ENCODE measurements around the gene SH3RF3.

Gene SH3RF3

DNA sequence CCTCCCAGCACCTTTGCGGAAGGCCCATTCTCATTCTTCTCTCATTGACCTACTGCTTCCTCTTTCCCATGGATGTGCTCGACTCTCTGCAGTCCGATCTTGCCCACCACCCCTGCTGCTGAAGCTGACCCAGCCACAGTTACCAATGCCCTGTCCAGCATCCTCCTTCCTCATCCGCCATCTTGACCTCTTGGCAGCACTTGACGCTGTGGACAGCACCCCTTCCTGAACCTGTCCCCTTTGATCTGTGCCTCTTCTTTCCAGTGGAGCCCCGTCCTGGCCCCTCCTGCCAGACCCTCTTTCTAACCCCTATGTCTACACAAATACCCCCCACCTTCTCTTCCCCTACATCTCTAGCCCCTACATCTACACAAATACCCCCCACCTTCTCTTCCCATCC lies 275.7 kb downstream of the SH3RF3 start:
- no peak for DNase-seq

DNA sequence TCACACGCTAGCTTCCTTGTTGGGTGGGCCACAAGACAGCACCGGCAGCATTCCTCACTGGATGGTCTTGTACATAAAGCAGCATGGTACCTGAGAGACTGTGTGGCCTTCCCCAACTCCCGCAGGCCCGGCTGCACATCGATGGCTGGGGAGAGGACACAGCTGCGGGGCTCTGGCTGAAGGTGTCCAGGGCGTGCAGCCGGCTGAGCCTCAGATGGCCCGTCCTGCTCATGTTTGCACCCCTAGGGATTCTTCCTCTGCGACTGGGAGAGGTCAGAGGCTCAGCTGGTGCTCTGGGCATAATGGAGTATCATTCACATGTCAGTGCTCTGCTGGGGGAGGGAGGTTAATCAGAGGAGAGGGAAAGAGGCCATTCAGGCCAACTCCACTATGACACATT lies 276.9 kb downstream of the SH3RF3 start:
- no peak for DNase-seq

DNA sequence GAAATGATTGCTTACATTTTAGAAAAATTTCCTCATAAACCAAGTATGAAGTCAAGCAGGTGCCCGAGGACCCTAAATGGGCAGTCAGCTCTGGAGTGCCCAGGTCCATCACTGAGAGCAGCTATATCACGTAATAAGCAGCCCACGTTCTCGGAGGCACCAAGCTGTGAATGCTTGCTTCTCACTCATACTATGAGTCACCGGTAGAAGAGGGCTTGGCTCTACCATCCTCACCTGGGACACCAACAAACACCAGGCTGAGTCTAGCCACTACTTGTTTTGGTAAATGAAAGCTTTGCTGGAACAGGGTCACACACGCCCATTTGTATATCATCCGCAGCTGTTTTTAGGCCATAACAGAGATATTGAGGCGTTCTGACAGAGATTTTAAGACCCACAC lies 277.3 kb downstream of the SH3RF3 start:
- DNase-seq, result no peak

DNA sequence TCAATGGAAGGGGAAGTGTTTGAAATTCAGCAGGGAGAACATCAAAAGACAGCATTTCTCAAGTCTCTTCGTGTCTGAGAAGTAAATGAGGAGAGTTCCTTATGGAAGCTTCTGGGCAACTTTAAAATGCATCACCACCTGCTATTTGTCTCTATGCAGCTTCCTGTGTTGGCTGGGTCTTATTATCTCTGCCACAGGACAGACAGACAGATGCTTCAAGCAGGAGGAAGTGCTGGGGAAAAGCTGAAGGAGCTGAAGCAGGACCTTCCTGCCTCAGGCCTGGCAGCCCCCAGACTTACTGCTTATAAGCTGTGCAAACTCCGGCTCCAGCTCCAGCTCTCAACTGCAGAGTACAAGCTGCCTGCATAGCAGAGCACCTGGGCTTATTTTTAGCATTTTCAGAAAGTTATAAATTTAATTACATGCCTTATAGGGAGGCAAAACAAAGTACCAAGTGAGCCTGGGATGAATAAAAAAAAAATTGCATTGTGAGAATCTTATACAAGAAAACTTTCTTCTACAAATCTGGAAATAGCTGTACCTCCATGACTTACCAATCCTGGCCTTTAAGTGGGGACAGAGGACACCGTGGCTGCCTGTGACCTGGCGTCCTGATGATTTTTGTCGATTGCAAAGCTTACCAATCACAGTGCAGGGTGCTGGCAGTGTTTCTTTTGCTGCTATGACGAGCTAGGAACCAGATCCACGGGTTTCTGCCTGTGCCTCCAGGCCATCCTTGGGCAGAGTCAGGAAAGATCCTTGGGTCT lies 278.5 kb downstream of the SH3RF3 start:
- DNase-seq, result no peak

DNA sequence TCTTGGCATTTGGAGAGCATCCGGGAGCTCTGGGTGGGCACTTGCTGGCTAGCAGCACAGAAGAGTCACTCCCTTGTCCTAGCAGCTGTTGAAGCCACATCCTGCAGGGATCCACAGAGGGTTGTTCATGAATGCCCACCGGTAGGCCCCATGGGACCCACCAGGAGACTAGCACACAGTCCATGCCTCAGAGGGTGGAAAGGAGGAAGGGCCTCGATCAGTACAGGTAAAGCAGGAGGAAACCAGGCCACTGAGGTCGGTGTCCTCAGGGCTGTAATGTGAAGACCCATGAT lies 279.0 kb downstream of the SH3RF3 start:
- DNase-seq, result no peak

DNA sequence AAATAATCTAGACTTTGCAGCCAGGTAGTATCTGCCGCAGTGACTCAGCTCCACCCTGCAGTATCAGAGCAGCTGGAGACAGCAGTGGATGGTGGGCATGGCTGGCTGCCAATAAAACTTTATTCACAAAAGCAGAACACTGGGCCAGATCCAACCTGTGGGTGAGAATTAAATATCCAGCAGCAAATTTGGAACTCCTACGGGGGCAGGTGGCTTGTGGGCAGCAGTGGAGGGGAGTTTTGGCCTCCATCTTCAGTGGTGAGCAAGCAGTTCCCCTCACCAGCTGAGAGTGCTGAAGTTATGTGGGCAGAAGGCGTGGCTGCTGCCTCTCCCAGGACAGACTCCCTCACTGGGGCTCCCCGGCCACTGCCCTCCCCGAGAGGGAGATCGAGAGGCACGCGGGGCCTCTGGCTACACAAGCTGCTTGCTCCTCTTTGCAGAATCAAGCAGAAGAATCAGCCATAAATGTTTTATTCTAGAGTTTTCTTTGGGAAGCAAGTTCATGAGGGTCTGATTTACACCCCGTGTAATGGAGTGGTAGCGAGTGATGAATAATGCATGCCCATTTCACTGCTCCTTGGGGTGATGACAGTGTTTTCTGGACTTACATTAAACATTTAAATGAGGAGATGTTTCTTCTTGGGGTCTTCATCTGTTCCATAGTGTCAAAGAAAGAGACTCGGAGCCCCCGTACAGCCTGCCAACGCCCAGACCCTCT lies 280.5 kb downstream of the SH3RF3 start:
- no peak for DNase-seq

DNA sequence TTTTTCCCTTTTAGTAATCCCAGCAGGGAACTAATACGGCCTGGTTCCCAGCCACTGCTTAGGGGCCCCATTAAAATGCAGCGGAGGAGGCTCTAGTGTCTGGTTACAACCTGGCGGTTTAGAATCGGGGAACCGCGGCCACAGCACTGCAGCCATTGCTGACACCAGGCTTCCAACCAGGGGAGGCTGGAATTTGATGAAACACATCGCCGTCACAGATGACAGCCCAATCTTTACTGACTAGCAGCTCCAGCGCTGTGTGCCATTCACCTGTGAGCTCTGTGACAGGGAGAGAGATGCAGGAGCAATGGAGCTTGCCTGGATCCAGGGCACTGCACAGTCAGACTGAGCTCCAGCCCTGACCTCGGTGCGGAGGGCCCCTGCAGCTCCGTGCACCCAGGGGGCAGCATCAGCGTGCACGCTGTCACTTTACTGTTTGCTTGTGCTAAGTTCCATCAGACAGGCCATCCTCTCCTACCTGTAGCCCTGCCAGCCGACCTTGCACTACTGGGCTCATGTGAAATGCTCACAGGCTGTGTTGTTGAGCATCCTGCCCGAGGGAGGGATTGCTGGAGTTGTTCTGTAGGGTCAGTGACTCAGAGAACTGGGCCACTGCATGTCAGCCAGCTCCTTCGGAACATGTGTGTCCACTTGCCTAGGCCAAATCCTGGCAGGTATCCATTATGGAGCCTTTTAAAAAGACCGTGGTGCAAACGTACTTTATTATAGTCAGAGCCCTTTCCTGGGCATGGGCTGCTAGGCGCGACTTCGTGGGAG lies 281.2 kb downstream of the SH3RF3 start:
- no peak for DNase-seq

DNA sequence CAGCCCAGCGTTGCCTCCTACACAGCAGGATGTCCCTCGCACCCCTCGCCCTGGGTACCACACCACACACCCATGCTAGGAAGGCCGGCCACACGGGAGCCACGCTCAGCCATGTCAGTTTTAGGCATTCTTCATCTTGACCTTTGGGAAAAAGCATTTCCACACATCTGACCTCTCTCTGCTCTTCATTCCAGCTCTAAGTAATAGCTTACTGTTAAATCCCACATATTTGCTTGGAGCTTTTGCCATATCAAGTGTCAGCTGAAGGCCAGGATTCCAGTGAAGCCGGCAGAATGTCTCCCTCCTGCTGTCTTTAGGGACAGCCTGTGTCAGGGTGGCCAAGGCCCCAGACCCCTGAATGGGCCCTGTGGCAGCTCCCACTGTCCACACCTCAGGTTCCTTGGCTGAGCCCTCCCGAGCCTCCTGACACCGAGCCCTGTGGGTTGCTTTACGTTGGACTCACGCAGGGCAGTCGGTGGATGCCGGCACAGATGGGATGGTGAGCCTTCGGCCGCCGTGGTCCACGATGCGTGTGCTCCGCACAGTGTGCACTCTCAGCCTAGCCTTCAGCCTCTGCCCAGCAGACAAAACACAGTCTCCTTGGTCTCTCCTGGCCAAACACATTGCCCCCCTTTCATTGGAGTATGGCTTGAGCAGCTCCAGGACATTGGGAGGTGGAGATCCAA lies 282.8 kb downstream of the SH3RF3 start:
- no peak for DNase-seq

DNA sequence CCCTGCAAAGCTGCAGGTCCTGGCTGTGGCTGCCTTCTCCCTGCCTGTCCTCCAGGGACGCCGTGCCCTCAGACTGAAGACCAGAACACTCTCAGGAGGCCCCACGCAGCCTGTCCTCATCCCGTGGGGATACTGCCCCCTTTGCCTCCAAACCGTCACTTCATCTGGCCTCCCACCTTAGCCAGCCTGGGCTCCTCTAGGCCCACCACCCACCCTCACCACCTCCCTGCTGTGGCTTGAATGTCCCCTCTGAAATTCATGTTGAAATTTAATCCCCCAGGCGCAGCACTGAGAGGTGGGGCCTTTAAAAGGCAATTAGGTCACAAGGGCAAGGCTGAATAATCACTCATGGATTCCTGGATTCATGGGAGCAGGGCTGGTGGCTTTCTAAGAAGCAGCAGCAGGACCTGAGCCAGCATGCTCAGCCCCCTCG lies 286.6 kb downstream of the SH3RF3 start:
- DNase-seq, result no peak

DNA sequence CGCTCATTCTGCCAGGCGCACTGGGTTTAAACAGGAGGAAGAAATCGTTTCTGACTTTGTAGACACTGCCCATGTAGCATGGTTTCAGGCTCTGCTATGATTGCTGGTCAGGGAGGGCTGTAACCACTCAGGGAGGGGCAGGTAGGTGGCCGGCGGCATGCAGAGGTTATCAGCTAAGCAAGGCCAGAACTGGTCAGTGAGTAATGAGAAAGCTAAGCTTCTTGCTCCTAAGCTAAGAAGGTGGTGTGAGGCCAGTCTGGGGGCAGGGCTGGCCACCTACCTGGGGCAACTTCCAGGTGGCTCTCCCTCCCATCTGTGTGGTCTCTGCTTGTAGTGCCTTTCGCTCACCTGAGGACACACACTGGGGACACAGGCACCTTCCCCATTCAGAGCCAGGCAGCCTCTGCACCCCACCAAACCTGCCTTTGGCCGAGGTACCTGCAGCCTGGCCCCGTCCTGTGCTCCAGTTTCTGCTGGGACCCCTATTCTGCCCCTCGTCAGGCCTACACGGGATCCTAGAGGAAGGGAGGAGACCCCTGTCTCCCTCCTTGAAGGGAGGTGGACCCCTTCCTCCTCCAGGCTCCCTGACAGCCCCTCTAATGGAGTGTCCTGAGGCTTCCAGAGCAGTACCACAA lies 288.8 kb downstream of the SH3RF3 start:
- DNase-seq, result no peak

DNA sequence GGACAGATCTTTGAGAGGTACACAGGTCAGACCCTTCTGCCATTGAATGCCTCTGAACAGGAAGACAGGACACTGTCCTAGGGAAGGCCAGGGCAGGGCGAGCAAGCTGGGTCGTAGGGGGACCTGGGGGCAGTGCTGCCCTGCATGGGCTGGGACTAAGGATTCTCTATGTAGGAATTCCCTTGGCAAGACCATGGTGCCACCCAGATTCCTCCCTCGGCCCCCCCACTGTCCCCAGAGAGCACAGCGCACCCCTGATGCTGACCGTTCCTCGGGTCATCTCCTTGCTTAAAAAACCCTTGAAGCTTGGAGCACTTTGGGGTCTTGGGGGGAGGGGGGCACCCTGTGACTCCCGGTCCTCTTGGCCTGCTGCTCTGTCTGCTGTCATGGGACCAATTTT lies 289.7 kb downstream of the SH3RF3 start:
- DNase-seq, result no peak

DNA sequence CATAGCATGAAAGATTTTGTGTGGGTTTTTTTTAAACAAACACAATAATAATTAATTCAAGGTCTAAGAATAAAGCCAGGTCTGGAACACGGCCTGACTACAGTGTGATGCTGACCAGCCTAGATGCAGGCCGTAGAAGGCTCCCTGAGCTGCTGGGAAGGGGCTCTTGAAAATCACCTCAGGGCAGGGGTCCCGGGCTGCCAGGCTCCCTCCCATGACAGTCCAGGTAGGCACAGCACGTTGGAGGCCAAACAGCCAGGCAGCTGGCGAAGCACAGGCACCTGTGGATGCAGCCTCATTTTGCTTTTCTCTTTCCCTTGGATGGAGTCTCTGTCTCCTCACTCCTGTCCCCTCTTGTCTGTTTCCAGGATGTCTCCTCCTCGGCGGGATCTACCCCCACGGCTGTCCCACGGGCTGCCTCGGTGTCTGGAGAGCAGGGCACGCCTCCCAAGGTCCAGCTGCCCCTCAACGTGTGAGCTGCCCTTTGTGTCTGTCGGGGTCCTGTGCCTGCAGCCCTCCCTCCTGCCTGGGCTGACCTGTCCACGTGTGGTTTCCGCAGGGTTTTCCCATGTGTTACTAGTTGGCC lies 290.3 kb downstream of the SH3RF3 start:
- DNase-seq, result no peak

DNA sequence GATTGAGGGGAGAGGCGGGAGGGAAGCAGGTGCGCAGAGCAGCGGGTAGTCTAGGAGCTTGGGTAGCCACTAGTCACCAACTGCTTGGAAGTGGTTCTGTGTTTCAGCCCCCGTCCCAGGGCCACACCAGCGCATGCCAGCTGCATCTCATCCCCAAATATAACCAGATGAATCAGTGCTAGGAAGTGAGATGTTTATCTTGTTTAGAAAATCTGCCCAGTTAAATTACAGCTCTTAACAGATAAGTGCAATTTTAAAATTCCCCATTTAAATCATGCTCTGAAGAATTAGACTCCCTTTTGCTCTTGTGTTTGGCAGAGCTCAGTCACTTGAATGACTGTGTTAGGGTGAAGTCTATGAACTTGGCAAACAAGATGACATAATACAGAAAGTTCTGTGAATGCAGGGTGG lies 291.0 kb downstream of the SH3RF3 start:
- no peak for DNase-seq

DNA sequence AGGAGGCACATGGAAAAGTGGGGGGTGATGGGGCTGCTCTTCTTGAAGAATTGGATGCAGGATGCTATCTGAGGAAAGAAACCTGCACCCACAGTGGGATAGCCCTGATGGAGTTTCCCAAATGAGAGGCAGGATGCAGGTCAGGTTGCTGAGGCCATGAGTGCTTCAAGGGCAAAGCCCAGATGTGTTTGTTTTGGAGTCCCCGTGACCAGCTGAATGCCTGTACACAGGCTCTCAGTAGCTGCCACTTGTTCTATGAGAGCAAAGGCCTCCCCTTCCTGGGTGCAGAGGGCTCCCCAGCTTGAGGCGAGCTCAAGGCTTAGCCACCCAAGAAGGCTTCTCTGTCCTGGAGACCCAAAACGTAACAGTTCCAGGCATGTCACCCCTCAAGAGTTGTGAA lies 292.1 kb downstream of the SH3RF3 start:
- no peak for DNase-seq

DNA sequence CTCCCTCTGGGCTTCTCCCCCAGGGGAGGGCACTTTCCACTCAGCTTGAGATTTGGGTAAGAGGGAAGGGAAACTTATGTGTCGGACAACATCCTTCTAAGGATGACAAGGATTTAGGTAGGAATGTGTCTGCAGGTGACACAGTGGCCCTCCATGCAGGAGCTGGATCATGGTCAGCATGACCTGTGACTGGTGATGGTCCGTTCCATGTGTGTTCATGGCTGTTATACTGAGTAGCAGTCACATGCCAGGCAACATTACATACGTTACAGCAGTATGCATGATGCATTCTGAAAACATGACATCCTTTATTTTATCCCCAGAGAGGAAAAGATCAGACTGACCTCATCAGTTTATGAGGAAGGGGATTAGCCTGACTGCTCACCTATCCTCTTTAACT lies 292.6 kb downstream of the SH3RF3 start:
- DNase-seq, result no peak

DNA sequence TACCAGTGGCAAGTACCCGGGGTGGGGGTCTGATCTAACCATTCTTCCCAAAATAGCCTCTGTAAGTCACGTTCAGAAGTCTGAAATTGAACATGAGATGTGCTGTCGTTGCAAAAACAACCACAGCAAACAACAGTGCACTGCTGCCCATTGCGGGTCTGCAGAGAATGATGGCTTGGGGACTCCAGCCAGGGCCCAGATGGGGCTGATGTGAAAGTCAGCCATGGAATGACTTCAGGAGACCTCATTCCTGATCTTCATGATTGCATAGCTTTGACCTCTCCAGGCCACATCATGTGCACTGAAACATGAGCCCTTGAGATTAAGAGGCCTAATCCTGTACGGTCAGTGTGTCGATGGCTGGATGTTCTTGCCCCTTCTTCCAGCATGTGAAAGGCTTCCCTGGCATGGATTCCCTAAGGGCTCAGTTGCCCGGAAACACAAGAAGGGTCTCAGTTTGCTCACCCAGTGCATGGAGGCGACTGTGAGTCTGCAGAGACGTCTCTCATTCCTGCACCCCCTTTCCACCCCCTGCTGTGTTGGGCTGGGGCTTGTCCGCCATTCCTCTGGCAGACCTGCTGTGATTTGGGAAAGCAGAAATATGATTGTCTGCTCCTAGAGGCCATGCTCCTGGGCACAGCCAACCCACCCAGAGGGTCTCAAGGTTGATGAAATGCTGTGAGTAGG lies 293.2 kb downstream of the SH3RF3 start:
- DNase-seq, result no peak

DNA sequence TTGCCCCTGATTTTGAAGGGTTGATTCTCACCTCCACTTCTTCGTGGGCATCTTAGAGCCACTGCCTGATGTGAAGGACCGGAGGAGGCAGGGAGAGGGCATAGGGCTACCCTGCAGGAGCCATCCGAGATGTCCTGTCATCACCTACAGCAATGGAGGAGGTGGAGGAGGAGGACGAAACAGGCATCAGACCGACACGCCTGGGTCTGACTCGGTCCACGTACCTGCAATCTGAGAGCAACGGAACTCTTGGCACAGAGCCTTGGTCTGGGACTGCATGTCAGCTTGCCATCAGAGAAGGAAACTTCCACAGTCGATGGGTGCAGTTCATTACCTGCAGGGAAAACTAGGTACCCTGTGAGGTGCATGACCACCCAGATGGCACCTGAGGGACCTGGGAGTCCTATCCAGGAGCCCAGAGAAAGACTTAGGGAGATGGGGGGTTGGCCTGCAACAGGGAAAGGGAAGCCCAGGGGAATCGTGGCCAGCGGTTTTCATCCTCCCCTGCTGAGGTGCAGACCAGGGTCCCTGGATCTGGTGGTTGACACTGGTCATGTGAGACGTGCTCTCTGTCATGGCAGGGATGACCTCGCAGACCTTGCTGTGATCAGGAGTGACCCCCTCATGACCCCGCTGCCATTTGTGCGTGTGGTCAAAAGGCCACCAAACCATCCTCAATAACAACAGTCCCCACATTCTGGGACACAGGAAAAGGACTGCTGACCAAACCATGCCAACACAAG lies 293.9 kb downstream of the SH3RF3 start:
- no peak for DNase-seq

DNA sequence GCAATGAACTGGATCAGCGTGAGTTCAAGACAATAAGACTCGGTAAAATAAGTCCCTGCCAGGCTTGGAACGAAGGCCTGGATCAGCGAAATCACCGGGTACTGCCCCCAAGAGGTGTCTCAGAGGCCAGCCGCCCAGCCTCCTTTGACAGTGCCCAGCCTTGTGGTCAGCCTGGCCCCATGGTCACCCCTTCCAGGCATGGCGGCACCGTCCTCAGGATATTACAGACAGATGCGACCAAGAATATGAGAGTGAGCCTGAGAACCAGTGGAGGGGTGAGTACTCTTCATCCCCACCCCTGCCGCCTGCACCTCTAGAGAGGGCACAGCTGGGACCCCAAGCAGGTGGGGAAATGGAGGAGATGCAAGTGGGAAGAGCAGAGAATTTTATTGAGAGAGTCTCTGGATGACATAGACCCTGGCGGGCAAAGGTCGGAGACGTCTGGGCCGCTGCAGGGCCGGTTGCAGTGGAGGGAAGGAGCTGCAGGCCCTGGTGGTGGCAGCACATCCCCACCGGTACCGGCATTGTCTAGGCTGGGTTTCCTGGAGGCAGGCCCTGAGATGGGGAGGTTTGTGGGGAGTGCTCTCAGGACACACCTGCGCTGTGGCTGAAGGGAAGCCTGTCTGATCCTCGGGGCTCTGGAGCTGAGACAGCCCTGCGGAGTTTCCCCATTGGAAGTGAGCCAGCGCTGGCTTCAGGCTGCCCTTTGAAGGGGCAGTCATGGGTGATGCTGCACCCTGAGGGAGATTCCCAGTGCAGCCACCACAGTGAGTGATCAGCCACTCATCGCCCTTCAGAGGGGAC lies 294.8 kb downstream of the SH3RF3 start:
- DNase-seq, result no peak

DNA sequence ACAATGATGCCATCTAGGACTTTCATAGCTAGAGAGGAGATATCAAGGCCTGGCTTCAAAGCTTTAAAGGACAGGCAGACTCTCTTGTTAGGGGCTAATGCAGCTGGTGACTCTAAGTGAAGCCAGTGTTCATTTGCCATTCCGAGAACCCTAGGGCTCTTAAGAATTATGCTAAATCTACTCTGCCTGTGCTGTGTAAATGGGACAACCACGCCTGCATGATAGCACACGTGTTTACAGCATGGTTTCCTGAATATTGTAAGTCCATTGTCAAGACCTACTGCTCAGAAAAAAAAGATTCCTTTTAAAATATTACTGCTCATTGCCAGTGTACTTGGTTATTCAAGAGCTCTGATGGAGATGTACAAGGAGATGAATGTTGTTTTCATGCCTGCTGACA lies 296.4 kb downstream of the SH3RF3 start:
- DNase-seq, result no peak

DNA sequence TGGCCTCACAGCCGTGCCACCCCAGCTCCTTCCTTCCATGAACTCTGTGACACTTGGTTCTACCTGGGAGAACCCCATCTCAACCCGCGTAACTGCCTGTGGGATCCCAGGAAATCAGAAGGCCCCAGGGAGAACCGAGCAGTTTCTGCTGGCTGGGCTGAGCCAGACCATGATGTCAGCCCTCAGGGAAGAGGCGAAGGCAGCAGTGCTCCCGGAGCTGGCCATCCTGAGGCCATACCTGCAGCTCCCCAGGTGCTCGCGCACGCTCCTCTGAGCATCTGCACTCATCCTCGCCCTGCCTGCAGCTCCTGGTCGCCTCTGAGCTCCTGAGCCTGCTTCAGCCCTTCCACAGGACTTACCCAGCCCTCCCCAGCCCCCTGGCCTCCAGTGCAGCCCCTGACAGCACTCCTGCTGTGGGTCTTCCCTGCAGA lies 298.7 kb downstream of the SH3RF3 start:
- no peak for DNase-seq
